HG02970 (cell line): ENCODE measurements around the gene PRDM16.

Experiments
- ATAC-seq: cut with Tn5 transposase; IDR thresholded peaks from one replicate; pipeline ENCODE4 v1.9.1; 2021; ENCODE audit warnings: mild to moderate bottlenecking, moderate library complexity, moderate number of reproducible peaks; ENCODE audit not compliant: unreplicated experiment, low FRiP score

The PRDM16 gene

GRCh38 chr1:3051270-3052268 is 17.4 kb upstream of the PRDM16 start:
- no peak for ATAC-seq

- ATAC-seq: no peak
Observed at GRCh38 chr1:3052501-3052900, 16.5 kb upstream of the PRDM16 start.

- ATAC-seq: no peak
Observed at GRCh38 chr1:3053366-3053980, 15.5 kb upstream of the PRDM16 start.

GRCh38 chr1:3053986-3054385 is 15.0 kb upstream of the PRDM16 start:
- no peak for ATAC-seq

- ATAC-seq: no peak
Observed at GRCh38 chr1:3054474-3054873, 14.5 kb upstream of the PRDM16 start.

- ATAC-seq: no peak
Observed at GRCh38 chr1:3055051-3055450, 14.0 kb upstream of the PRDM16 start.

GRCh38 chr1:3056641-3057040 is 12.4 kb upstream of the PRDM16 start:
- no peak for ATAC-seq

GRCh38 chr1:3058263-3059030 is 10.6 kb upstream of the PRDM16 start:
- ATAC-seq: no peak

- no peak for ATAC-seq
Observed at GRCh38 chr1:3060127-3060526, 8.9 kb upstream of the PRDM16 start.

- no peak for ATAC-seq
Observed at GRCh38 chr1:3060601-3061551, 8.1 kb upstream of the PRDM16 start.

GRCh38 chr1:3061566-3061965 is 7.4 kb upstream of the PRDM16 start:
- ATAC-seq: no peak

- no peak for ATAC-seq
Observed at GRCh38 chr1:3061981-3062615, 6.9 kb upstream of the PRDM16 start.

- ATAC-seq: no peak
Observed at GRCh38 chr1:3062616-3063378, 6.2 kb upstream of the PRDM16 start.

GRCh38 chr1:3063379-3064295 is 5.4 kb upstream of the PRDM16 start:
- ATAC-seq: no peak

GRCh38 chr1:3064296-3064850 is 4.6 kb upstream of the PRDM16 start:
- ATAC-seq: no peak

GRCh38 chr1:3064901-3065300 is 4.1 kb upstream of the PRDM16 start:
- ATAC-seq: no peak

GRCh38 chr1:3065396-3065795 is 3.6 kb upstream of the PRDM16 start:
- ATAC-seq: no peak
